Neural progenitor cell (in vitro differentiated cells): ENCODE results near the gene PSD.

ENCODE experiments used
- CTCF ChIP-seq: fragments of 200-600 bp; sonication (generic); IDR thresholded peaks from 2 replicates; pipeline ENCODE4 v1.5.1; 2017; ENCODE audit warnings: antibody characterized with exemption, mild to moderate bottlenecking
- EZH2 ChIP-seq: fragments of 200-600 bp; sonication (generic); IDR thresholded peaks from 2 replicates; pipeline ENCODE4 v1.6.1; 2017; ENCODE audit warnings: antibody characterized with exemption, mild to moderate bottlenecking, moderate library complexity
- EZH2phosphoT487 ChIP-seq: fragments of 200-600 bp; sonication (generic); IDR thresholded peaks from 2 replicates; pipeline ENCODE4 v1.6.1; 2017; ENCODE audit warnings: antibody characterized with exemption

- TF ChIP-seq EZH2phosphoT487, result no peak
- no peak for TF ChIP-seq CTCF
- TF ChIP-seq EZH2, result no peak
These were observed 33.8 kb downstream of the PSD start for GRCh38 chr10:102384606-102385429.
